GM19372 (cell line): ENCODE data around the gene ARMC8.

ENCODE experiments used
- ATAC-seq: cut with Tn5 transposase; IDR thresholded peaks from one replicate; pipeline ENCODE4 v1.9.1; 2021; ENCODE audit warnings: mild to moderate bottlenecking, low read depth, moderate library complexity; ENCODE audit not compliant: unreplicated experiment

ARMC8 gene

GRCh38 chr3:138197524-138197923 is 10.4 kb downstream of the ARMC8 start:
- no peak for ATAC-seq

- ATAC-seq: no peak
These were observed 12.8 kb downstream of the ARMC8 start for GRCh38 chr3:138199851-138200250.

DNA sequence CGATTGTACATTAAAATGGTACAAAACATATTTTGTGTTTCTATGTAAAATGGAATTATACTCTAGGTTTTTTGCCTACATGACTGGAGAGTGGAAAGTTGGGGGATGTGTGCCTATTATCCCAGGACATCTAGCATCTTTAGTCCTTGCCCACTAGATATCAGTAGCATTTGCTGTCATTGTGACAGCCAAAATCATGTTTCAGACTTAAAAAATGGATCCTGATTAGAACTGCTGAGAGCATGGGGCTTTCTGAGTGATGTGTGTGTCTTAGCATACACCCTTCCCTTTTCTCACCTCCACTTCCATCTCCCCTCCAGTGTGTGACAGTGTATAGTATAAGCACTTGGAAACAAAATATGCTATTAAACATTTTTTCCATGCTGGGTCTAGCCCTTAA is 13.3 kb downstream of the ARMC8 start:
- no peak for ATAC-seq

- ATAC-seq: no peak
These were observed 16.0 kb downstream of the ARMC8 start for GRCh38 chr3:138202945-138203701.

DNA sequence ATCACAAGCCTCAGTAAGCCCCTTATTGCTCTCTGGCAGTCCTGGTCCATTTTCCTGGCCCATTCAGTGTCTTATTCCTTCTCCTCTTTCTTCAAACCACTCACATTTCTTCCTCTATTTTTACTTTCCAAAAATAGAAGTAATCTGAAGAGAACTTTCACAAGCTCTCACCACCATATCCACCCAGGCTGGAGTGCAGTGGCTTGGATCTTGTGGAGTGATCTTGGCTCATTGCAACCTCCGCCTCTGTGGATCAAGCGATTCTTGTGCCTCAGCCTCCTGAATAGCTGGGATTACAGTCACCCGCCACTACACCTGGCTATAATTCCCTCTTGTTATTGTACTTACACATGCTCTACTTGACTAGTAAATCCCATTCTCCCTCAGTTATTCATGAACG is 16.8 kb downstream of the ARMC8 start:
- no peak for ATAC-seq

DNA sequence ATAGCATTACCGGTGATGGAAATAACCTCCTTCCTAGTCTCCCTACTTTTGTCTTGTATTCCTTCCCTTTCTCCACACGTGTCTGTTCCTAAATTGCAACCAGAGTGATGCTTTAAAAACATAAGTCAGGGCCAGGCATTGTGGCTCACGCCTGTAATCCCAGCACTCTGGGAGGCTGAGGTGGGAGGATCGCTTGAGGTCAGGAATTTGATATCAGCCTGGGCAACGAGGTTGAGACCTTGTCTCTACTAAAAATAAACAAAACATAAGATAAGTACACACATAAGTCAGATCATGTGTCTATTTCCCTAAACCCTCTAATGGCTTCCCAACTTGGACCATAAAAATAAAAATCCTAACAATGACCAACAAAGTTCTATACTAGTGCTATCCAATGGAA is 18.4 kb downstream of the ARMC8 start:
- ATAC-seq: no peak

GRCh38 chr3:138206196-138206595 is 19.1 kb downstream of the ARMC8 start:
- ATAC-seq: no peak

- no peak for ATAC-seq
These were observed 23.4 kb downstream of the ARMC8 start for GRCh38 chr3:138210528-138210927.

DNA sequence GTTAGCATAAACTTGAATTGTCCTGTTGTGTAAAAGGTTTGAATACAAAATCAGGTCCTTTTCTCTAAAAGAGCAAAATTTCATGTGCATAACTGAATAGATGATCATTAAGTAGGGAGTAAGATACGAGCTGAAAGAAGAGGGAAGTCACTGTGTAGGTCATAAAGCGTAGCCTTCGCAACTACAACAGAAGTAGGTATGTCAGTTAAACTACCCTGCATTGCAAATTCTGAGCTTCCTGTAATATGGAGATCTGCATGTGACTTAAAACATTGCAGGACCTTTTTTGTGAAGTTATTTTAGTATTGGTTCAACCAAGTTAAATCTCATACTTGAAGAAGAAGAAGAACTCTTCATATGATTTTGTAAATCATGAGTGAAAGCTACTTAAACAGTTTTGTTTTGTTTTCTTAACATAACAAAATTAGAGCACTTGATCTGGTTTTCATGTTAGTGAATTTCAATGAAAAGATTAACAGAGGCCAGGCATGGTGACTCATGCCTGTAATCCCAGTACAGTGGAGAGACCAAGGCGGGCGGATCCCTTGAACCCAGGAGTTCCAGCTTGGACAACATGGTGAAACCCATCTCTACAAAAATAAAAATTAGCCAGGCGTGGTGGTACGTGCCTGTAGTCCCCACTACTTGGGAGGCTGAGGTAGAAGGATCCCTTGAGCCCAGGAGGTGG is 26.4 kb downstream of the ARMC8 start:
- ATAC-seq: no peak

- ATAC-seq: no peak
These were observed 32.2 kb downstream of the ARMC8 start for GRCh38 chr3:138219255-138219654.

DNA sequence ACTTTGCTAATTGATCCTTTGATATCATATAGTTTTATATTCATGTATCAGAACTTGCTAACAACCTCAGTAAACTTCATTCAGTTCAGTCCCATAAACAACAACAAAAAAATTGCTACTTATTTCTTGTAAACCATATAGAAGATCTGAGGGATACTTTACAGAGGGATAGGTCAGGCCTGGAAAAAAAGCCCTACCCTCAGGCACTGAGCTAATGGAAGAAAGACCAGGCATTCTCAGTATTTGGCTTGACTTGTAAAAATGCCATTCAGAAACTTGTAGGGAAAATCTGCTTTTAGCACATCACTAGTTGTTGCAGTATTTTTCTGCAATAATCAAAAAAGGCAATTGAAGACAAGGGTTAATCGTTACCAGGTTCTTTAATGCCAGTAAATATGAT is 33.1 kb downstream of the ARMC8 start:
- no peak for ATAC-seq

DNA sequence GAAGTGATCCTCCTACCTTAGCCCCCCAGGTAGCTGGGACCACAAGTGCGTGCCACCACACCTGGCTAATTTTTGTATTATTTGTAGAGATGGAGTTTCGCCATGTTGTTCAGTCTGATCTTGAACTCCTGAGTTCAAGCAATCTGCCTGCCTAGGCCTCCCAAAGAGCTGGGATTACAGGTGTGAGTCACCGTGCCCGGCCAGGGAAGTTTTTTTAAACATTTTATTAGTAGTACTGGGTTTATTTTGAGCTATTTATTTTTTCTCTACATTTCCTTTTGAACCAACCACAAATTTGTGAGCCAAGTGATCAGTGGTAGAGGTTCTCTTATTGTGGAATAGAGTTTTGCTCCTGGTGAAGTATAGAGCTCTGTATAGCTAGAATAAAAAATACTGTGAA is 33.7 kb downstream of the ARMC8 start:
- no peak for ATAC-seq

GRCh38 chr3:138222131-138222941 is 35.2 kb downstream of the ARMC8 start:
- no peak for ATAC-seq

GRCh38 chr3:138222942-138223287 is 35.8 kb downstream of the ARMC8 start:
- no peak for ATAC-seq

GRCh38 chr3:138227650-138228049 is 40.5 kb downstream of the ARMC8 start:
- no peak for ATAC-seq

DNA sequence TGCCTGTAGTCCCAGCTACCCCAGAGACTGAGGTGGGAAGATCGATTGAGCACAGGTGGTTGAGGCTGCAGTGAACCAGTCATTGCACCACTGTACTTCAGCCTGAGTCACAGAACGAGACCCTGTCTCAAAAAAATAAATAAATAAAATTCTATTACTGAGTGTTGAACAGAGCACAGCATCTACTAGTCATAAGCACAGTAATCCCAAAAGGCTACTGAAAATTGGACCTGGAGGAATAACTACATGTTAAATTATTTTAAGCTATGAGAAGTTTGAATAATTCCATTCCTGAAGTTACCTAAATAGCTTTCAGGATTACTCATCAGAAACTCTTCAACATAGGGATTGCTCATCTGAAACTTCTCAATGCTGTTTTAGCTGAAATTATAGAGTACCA is 43.4 kb downstream of the ARMC8 start:
- ATAC-seq: no peak

GRCh38 chr3:138232705-138233364 is 45.7 kb downstream of the ARMC8 start:
- ATAC-seq: no peak

DNA sequence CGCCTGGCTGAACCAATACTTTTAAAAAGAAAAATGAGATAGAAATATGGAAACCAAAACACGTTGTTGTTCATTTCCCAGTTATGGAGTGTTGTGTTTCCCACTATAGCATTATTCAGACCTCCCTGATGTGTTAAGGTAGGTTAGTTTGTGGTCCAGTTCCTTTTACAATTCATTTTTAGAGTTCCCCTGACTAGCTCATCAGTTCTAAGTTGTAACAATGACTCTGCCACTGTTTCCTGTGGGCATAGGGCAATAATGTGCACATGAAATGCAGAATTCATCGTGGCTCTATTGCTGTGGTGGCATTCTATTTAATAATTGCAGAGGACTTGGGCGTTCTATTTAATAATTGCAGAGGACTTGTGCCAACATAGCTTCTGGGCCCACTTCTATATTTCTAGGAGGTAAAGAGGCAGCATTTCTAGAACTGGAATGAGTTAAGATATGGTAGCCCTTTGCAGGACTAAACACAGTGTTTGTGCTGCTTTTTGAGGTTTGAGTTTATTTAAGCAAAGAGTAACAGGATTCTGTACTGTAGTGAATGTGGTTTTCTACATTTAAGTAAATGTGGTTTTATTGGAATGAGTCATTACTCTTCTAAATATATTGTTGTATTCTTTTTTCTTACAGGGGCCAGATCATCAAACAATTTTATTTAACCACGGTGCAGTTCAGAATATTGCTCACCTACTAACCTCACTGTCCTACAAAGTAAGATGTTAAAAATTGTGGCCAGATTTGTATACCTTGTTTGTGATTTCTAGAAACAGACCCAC is 47.5 kb downstream of the ARMC8 start:
- no peak for ATAC-seq

GRCh38 chr3:138238711-138239110 is 51.6 kb downstream of the ARMC8 start:
- no peak for ATAC-seq

DNA sequence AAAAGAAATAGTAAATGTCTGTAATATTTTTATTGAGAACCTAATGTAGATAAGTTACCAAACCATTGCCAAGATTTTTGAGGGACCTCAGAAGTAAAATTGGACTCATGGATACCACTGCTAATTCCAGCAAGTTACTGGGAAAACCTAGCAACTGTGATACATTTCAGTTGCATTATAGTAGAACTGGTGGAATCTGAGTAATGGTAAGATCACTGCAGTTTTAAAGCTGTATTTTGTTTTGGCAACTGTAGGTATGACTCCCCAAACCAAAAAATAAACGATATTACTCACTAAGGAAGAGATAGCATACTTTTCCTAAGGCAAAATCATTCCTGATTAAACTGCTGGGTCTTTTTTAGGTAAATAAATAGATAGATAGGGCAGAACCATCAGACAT is 54.0 kb downstream of the ARMC8 start:
- ATAC-seq: no peak
